BJ (cell line): ENCODE data around the gene TNRC18. TPM values are rescaled to one million over a fixed set of nuclear protein-coding genes. Genes with fewer than 3 reads are reported as not detected.
"Not testable (repeated sequence)": the region's sequence is repeated elsewhere in the genome, so short reads cannot be mapped to it uniquely, and the experiment has no call there.

Source experiments
- CTCF ChIA-PET: fragments of 350-600 bp; formaldehyde crosslinking; extraction: SDS; loops from one replicate; lab custom pipeline; 2021; ENCODE audit warnings: antibody characterized with exemption, inconsistent platforms; lab: Yijun Ruan, JAX
- POLR2A ChIA-PET: fragments of 300-600 bp; sonication (Branson Sonifier 250); formaldehyde crosslinking; extraction: SDS; loops from one replicate; lab custom pipeline; 2021; ENCODE audit warnings: antibody characterized with exemption; lab: Charles Lee
- DNase-seq: peaks from one replicate; pipeline ENCODE4 v3.0.0-alpha.2; 2011; ENCODE audit warnings: low read depth
- H3K27me3 ChIP-seq: 2 replicates; pipeline ENCODE4 v1.6.0; 2011; ENCODE audit warnings: low read length; ENCODE audit not compliant: control insufficient read depth, insufficient read depth
- H3K36me3 ChIP-seq: 2 replicates; pipeline ENCODE4 v1.5.1; 2011; ENCODE audit warnings: low read length; ENCODE audit not compliant: control insufficient read depth, insufficient read depth
- H3K4me3 ChIP-seq: 2 replicates; pipeline ENCODE4 v1.5.1; 2011; ENCODE audit warnings: low read depth, mild to moderate bottlenecking, control low read depth, low read length
- polyA minus RNA-seq: library from RNA; depleted of rRNA, polyadenylated mRNA; stranded (reverse); fragments of >200 nt; gene quantifications from 2 replicates; pipeline ENCODE4 v1.2.3, GENCODE V29; 2011; rRNA and poly(A)+ RNA removed
- polyA plus RNA-seq: library from polyadenylated mRNA; depleted of rRNA; stranded (reverse); fragments of >200 nt; gene quantifications from 2 replicates; pipeline ENCODE4 v1.2.3, GENCODE V29; 2011; rRNA removed
- TF ChIP-seq, protein P1 (sequence below): IDR thresholded peaks from 2 replicates; pipeline ENCODE4 v1.5.1; 2011; ENCODE audit warnings: low read depth, mild to moderate bottlenecking, control low read depth, inconsistent platforms, low read length, moderate library complexity; ENCODE audit not compliant: insufficient read depth

The TNRC18 gene
- polyA plus RNA-seq (18.1 and 20.1 TPM in 2 replicates), polyA minus RNA-seq (33.3 and 39.5 TPM in 2 replicates)

DNA sequence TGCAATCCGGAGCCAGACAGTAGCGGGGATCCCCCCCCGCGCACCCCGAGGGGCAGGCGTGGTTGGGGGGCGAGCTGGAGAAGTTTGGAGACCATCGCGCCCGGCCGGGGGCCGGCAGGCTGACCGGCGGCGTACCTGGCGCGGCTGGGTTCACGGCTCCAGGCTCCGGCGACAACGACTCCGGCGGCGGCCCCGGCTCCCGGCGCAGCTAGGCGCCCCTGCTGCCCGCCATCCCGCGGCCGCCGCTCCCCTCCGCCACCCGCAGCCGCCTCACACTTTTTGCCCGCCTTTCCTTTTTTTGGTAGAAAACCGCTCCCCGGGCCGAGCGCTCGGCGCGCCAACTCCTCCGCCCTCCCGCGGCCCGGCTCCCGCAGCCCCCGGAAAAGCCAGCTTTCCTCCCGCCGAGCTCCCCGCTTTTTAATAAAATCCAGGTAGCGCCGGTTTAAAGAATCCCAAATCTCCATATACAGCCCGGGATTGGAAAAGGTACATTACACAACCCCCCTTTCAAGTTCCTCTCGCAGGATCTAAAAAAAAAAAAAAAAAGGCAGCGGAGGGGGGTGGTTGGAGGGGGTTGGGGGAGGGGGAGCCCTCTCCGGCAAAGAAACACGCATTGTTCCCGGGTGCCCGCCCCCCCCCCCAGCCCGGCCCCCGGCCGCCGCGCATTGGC is at the start of gene TNRC18:
TNRC18 (minus strand) TSS at position 529 of the 670 bp plus-strand sequence. CDS start 2,588 bp downstream, outside the sequence.
- POLR2A ChIA-PET, result interaction anchor here (0.6 to 0.9 kb wide), 5 partner anchors 16 to 297 kb away, joined by 3 to 16 read pairs (median 5); no protein-coding TSS in a partner anchor
- no peak for DNase-seq
- CTCF ChIA-PET, result no interaction called here
- peak within 1 kb of the TSS; percentile 82 for H3K4me3 ChIP-seq
- TF ChIP-seq, protein P1, sequence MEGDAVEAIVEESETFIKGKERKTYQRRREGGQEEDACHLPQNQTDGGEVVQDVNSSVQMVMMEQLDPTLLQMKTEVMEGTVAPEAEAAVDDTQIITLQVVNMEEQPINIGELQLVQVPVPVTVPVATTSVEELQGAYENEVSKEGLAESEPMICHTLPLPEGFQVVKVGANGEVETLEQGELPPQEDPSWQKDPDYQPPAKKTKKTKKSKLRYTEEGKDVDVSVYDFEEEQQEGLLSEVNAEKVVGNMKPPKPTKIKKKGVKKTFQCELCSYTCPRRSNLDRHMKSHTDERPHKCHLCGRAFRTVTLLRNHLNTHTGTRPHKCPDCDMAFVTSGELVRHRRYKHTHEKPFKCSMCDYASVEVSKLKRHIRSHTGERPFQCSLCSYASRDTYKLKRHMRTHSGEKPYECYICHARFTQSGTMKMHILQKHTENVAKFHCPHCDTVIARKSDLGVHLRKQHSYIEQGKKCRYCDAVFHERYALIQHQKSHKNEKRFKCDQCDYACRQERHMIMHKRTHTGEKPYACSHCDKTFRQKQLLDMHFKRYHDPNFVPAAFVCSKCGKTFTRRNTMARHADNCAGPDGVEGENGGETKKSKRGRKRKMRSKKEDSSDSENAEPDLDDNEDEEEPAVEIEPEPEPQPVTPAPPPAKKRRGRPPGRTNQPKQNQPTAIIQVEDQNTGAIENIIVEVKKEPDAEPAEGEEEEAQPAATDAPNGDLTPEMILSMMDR, result no peak
- H3K27me3 ChIP-seq, result no peaks in the 10 kb centered on the region
- H3K36me3 ChIP-seq, result peaks cover 6% of the 10 kb centered on the region

DNA sequence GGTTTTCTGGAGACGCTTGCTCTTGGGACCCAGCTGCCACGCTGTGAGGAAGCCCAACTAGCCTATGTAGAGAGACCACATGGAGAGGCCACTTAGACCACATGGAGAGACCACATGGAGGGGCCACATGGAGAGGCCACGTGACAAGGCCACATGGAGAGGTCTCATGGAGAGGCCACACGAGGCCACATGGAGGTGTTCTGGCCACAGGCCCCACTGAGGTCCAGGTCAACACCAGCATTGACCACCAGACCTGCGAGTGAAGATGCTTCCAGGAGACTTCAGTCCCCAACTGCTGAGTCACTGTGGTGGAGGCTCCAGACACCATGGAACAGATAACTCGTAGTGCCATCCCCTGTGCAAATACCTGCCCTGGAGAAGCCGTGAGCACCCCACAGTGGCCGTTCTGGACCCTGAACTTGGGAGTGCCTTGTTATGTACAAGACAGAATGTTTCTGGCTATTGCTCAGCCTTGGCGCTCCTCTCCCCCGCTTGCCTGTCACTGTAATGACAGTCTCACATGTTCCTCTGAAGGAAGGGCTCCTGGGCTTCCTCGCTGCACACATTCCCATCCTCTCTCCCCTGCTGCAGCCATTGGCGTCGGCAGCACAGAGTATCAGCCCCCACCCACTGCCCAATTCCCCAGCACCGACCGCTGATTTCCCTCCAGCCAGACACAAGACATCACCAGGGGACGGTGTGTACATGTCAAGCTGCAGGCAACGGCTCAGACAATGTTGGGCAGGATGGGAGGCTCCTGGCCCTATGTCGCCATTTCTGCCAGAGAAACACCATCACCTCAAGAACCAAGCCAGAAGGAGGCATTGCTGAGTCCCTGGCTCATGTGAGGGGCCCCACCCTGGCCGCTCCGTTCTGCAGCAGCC is 49.0 kb upstream of the TNRC18 start:
- Histone ChIP-seq H3K36me3 (no peaks in the 10 kb centered on the region), H3K27me3 (no peaks in the 10 kb centered on the region), H3K4me3 (no peak overlapping the region)
- TF ChIP-seq, protein P1, result no peak
- DNase-seq, result no peak
- ChIA-PET CTCF (no interaction called here), POLR2A (no interaction called here)

GRCh38 chr7:5471623-5472022 is 48.0 kb upstream of the TNRC18 start:
- H3K36me3 ChIP-seq, CTCF ChIA-PET, H3K27me3 ChIP-seq, DNase-seq, H3K4me3 ChIP-seq, POLR2A ChIA-PET: not testable (repeated sequence)

DNA sequence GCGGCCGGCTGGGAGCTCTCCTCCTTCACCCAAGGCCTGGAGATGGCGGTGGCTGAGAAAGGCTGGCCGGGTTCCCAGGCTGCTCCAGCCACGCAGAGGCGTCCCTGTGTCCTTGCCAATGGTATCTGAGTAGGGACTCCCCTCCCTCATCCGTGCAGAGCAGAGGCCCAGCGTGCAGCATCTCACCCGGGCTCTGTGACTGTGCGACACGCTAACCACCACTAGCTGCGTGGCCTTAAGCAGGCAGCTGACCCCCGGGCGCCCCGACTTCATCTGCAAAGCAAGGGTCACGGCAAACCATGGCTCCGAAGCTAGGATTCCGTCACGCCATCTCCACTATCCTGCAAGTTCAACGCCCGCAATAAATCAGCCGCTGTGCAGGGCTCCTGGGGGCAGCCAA is 47.2 kb upstream of the TNRC18 start:
- CTCF ChIA-PET, result no interaction called here
- H3K36me3 ChIP-seq, result no peaks in the 10 kb centered on the region
- no peak overlapping the region for H3K4me3 ChIP-seq
- H3K27me3 ChIP-seq, result no peaks in the 10 kb centered on the region
- POLR2A ChIA-PET, result no interaction called here
- TF ChIP-seq, protein P1, result no peak
- DNase-seq, result no peak

- DNase-seq, result no peak
- CTCF ChIA-PET, result interaction anchor here (0.6 kb wide), 1 partner anchor 14 kb away, joined by 3 read pairs; no protein-coding TSS in a partner anchor
- TF ChIP-seq, protein P1, result no peak
These were observed 46.5 kb upstream of the TNRC18 start for GRCh38 chr7:5470167-5470532.

More at GRCh38 chr7:5470167-5470532, 46.5 kb upstream of the TNRC18 start:
- H3K4me3 ChIP-seq, result no peak overlapping the region
- H3K27me3 ChIP-seq, result no peaks in the 10 kb centered on the region
- POLR2A ChIA-PET, result no interaction called here
- H3K36me3 ChIP-seq, result no peaks in the 10 kb centered on the region
